ENCODE measurements around the gene GIMAP5.
"Not testable (repeated sequence)": the region's sequence is repeated elsewhere in the genome, so short reads cannot be mapped to it uniquely, and the experiment has no call there.

Gene GIMAP5

GRCh38 chr7:150774131-150774530 lies 36.9 kb downstream of the GIMAP5 start:
- not testable (repeated sequence) for H3K27ac Mint-ChIP-seq; H3K36me3 Mint-ChIP-seq (ENCODE audit: low read depth); H3K4me3 Mint-ChIP-seq; H3K4me1 Mint-ChIP-seq (ENCODE audit: low read depth)
- Mint-ChIP-seq H3K9me3 (peaks cover 19% of the 10 kb centered on the region), H3K27me3 (ENCODE audit: low read depth) (peaks cover 46% of the 10 kb centered on the region)

- peaks cover 12% of the 10 kb centered on the region for H3K4me1 Mint-ChIP-seq (ENCODE audit: low read depth)
- H3K27ac Mint-ChIP-seq: no peak overlapping the region
- peaks cover 11% of the 10 kb centered on the region for H3K9me3 Mint-ChIP-seq
Measured at GRCh38 chr7:150778014-150778737, 41.0 kb downstream of the GIMAP5 start.

GRCh38 chr7:150778738-150779301 lies 41.6 kb downstream of the GIMAP5 start:
- Mint-ChIP-seq H3K9me3 (peaks cover 4% of the 10 kb centered on the region), H3K4me3 (no peak overlapping the region), H3K27ac (no peak overlapping the region), H3K27me3 (ENCODE audit: low read depth) (peaks cover 42% of the 10 kb centered on the region), H3K4me1 (ENCODE audit: low read depth) (peaks cover 12% of the 10 kb centered on the region), H3K36me3 (ENCODE audit: low read depth) (no peaks in the 10 kb centered on the region)

More at GRCh38 chr7:150778014-150778737, 41.0 kb downstream of the GIMAP5 start:
- H3K27me3 Mint-ChIP-seq (ENCODE audit: low read depth): peaks cover 45% of the 10 kb centered on the region
- no peak overlapping the region for H3K4me3 Mint-ChIP-seq
- peaks cover 3% of the 10 kb centered on the region for H3K36me3 Mint-ChIP-seq (ENCODE audit: low read depth)

GRCh38 chr7:150780292-150780691 lies 43.1 kb downstream of the GIMAP5 start:
- Mint-ChIP-seq H3K4me1 (ENCODE audit: low read depth) (peaks cover 14% of the 10 kb centered on the region), H3K4me3 (no peak overlapping the region), H3K27ac (no peak overlapping the region), H3K27me3 (ENCODE audit: low read depth) (peaks cover 38% of the 10 kb centered on the region), H3K36me3 (ENCODE audit: low read depth) (no peaks in the 10 kb centered on the region), H3K9me3 (no peaks in the 10 kb centered on the region)

- Mint-ChIP-seq H3K27ac (no peak overlapping the region), H3K4me3 (no peak overlapping the region), H3K27me3 (ENCODE audit: low read depth) (peaks cover 33% of the 10 kb centered on the region), H3K4me1 (ENCODE audit: low read depth) (peaks cover 20% of the 10 kb centered on the region), H3K36me3 (ENCODE audit: low read depth) (no peaks in the 10 kb centered on the region), H3K9me3 (no peaks in the 10 kb centered on the region)
Measured at GRCh38 chr7:150781103-150781502, 43.9 kb downstream of the GIMAP5 start.

GRCh38 chr7:150781961-150782360 lies 44.7 kb downstream of the GIMAP5 start:
- peaks cover 26% of the 10 kb centered on the region for H3K27me3 Mint-ChIP-seq (ENCODE audit: low read depth)
- H3K27ac Mint-ChIP-seq: no peak overlapping the region
- H3K36me3 Mint-ChIP-seq (ENCODE audit: low read depth): no peaks in the 10 kb centered on the region
- peaks cover 20% of the 10 kb centered on the region for H3K4me1 Mint-ChIP-seq (ENCODE audit: low read depth)
- H3K4me3 Mint-ChIP-seq: no peak overlapping the region
- H3K9me3 Mint-ChIP-seq: no peaks in the 10 kb centered on the region

- no peaks in the 10 kb centered on the region for H3K36me3 Mint-ChIP-seq (ENCODE audit: low read depth)
- no peak overlapping the region for H3K4me3 Mint-ChIP-seq
- H3K9me3 Mint-ChIP-seq: no peaks in the 10 kb centered on the region
- H3K27me3 Mint-ChIP-seq (ENCODE audit: low read depth): peaks cover 19% of the 10 kb centered on the region
- no peak overlapping the region for H3K27ac Mint-ChIP-seq
- peaks cover 19% of the 10 kb centered on the region for H3K4me1 Mint-ChIP-seq (ENCODE audit: low read depth)
Measured at GRCh38 chr7:150784120-150784736, 47.0 kb downstream of the GIMAP5 start.

- H3K9me3 Mint-ChIP-seq: no peaks in the 10 kb centered on the region
Measured at GRCh38 chr7:150784954-150785353, 47.7 kb downstream of the GIMAP5 start.

GRCh38 chr7:150787321-150788281 lies 50.4 kb downstream of the GIMAP5 start:
- no peaks in the 10 kb centered on the region for H3K9me3 Mint-ChIP-seq
- peaks cover 8% of the 10 kb centered on the region for H3K27me3 Mint-ChIP-seq (ENCODE audit: low read depth)
- no peak overlapping the region for H3K27ac Mint-ChIP-seq
- peaks cover 10% of the 10 kb centered on the region for H3K4me1 Mint-ChIP-seq (ENCODE audit: low read depth)
- no peak overlapping the region for H3K4me3 Mint-ChIP-seq
- no peaks in the 10 kb centered on the region for H3K36me3 Mint-ChIP-seq (ENCODE audit: low read depth)

More at GRCh38 chr7:150784954-150785353, 47.7 kb downstream of the GIMAP5 start:
- peaks cover 19% of the 10 kb centered on the region for H3K27me3 Mint-ChIP-seq (ENCODE audit: low read depth)
- H3K4me1 Mint-ChIP-seq (ENCODE audit: low read depth): peaks cover 19% of the 10 kb centered on the region
- no peaks in the 10 kb centered on the region for H3K36me3 Mint-ChIP-seq (ENCODE audit: low read depth)
- no peak overlapping the region for H3K27ac Mint-ChIP-seq
- no peak overlapping the region for H3K4me3 Mint-ChIP-seq

- no peaks in the 10 kb centered on the region for H3K36me3 Mint-ChIP-seq (ENCODE audit: low read depth)
- H3K9me3 Mint-ChIP-seq: no peaks in the 10 kb centered on the region
- peaks cover 10% of the 10 kb centered on the region for H3K4me1 Mint-ChIP-seq (ENCODE audit: low read depth)
- H3K27ac Mint-ChIP-seq: no peak overlapping the region
- no peak overlapping the region for H3K4me3 Mint-ChIP-seq
- H3K27me3 Mint-ChIP-seq (ENCODE audit: low read depth): peaks cover 5% of the 10 kb centered on the region
Measured at GRCh38 chr7:150788474-150789269, 51.5 kb downstream of the GIMAP5 start.

- Mint-ChIP-seq H3K9me3 (no peaks in the 10 kb centered on the region), H3K4me1 (ENCODE audit: low read depth) (peaks cover 7% of the 10 kb centered on the region), H3K27ac (no peak overlapping the region), H3K36me3 (ENCODE audit: low read depth) (no peaks in the 10 kb centered on the region), H3K4me3 (no peak overlapping the region), H3K27me3 (ENCODE audit: low read depth) (peaks cover 5% of the 10 kb centered on the region)
Measured at GRCh38 chr7:150790416-150791075, 53.3 kb downstream of the GIMAP5 start.

GRCh38 chr7:150791304-150791703 lies 54.1 kb downstream of the GIMAP5 start:
- H3K9me3 Mint-ChIP-seq: no peaks in the 10 kb centered on the region

GRCh38 chr7:150791746-150792452 lies 54.7 kb downstream of the GIMAP5 start:
- Mint-ChIP-seq H3K36me3 (ENCODE audit: low read depth) (no peaks in the 10 kb centered on the region), H3K4me3 (no peak overlapping the region), H3K27ac (no peak overlapping the region), H3K27me3 (ENCODE audit: low read depth) (peaks cover 12% of the 10 kb centered on the region), H3K9me3 (no peaks in the 10 kb centered on the region), H3K4me1 (ENCODE audit: low read depth) (peaks cover 2% of the 10 kb centered on the region)

More at GRCh38 chr7:150791304-150791703, 54.1 kb downstream of the GIMAP5 start:
- no peaks in the 10 kb centered on the region for H3K36me3 Mint-ChIP-seq (ENCODE audit: low read depth)
- H3K4me1 Mint-ChIP-seq (ENCODE audit: low read depth): peaks cover 2% of the 10 kb centered on the region
- peaks cover 10% of the 10 kb centered on the region for H3K27me3 Mint-ChIP-seq (ENCODE audit: low read depth)
- no peak overlapping the region for H3K4me3 Mint-ChIP-seq
- no peak overlapping the region for H3K27ac Mint-ChIP-seq
